ENCODE data around the gene PLA2G2C.

The PLA2G2C gene

GRCh38 chr1:20210736-20211460 lies 24.6 kb upstream of the PLA2G2C start:
- POLR2A ChIA-PET, result no interaction called here
- H3K36me3 ChIP-seq (ENCODE audit: control insufficient read depth in 4 of 4, insufficient read depth in 4 of 4, low read length in 3 of 4), result no peaks in the 10 kb centered on the region
- no peaks in the 10 kb centered on the region for H3K9me3 ChIP-seq (ENCODE audit: control extremely low read depth in 1 of 5, control insufficient read depth in 4 of 5, insufficient read depth in 2 of 5, low read depth in 1 of 5, low read length in 4 of 5)
- CTCF ChIA-PET, result interaction anchor here (0.8 to 1.4 kb wide), 6 partner anchors 8 to 285 kb away, joined by 3 to 4 read pairs (median 4); no protein-coding TSS in a partner anchor
- H3K27ac ChIP-seq (ENCODE audit: insufficient read depth in 1 of 2, low read depth in 1 of 2, low read length in 2 of 2, poor library complexity in 1 of 2, severe bottlenecking in 2 of 2), result no peak overlapping the region
- no peak for DNase-seq
- WGBS (ENCODE audit: insufficient coverage), result 89% methylated on average over 9 of the region's 10 CpGs
- H3K4me1 ChIP-seq (ENCODE audit: control extremely low read depth in 1 of 4, control insufficient read depth in 4 of 4, insufficient read depth in 4 of 4, low read length in 3 of 4), result peaks cover 0 to 6% (median 0%) of the 10 kb centered on the region in 4 experiments
- peaks cover 5 to 54% (median 12%) of the 10 kb centered on the region in 5 experiments for H3K27me3 ChIP-seq (replicated peaks in 2 of 5; ENCODE audit: control insufficient read depth in 4 of 5, insufficient read depth in 5 of 5, low read length in 4 of 5)
- no peak overlapping the region for H3K4me3 ChIP-seq (ENCODE audit: control insufficient read depth in 1 of 7, extremely low read depth in 1 of 7, insufficient read depth in 4 of 7, low read depth in 2 of 7, low read length in 6 of 7)

DNA sequence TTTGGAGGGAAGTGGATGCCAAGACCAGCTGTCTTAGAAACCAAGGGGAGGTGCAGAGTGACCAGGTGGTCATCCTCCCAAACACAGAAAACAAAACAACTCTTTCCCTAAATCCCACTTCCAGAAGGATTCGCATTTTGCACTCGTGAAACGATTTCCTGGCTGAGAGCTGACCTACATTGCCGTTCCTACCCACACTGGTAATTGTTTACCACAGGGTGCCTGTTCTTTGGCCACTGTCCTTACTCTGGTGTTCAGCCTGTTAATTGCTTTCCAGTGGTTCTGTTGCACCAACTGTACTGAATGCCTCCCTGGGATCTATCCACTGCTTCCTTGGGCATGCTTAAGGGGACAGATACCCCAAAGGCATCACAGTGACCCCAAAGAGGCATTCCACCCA lies 23.2 kb upstream of the PLA2G2C start:
- 81% methylated on average over 4 of the region's 4 CpGs for WGBS (ENCODE audit: insufficient coverage)
- H3K4me1 ChIP-seq (ENCODE audit: control extremely low read depth in 1 of 4, control insufficient read depth in 4 of 4, insufficient read depth in 4 of 4, low read length in 3 of 4), result peaks cover 0 to 6% (median 0%) of the 10 kb centered on the region in 4 experiments
- H3K9me3 ChIP-seq (ENCODE audit: control extremely low read depth in 1 of 5, control insufficient read depth in 4 of 5, insufficient read depth in 2 of 5, low read depth in 1 of 5, low read length in 4 of 5), result no peaks in the 10 kb centered on the region
- H3K27me3 ChIP-seq (replicated peaks in 2 of 5; ENCODE audit: control insufficient read depth in 4 of 5, insufficient read depth in 5 of 5, low read length in 4 of 5), result peaks cover 2 to 43% (median 12%) of the 10 kb centered on the region in 5 experiments
- ChIA-PET CTCF (interaction anchor here (1.0 to 1.3 kb wide), 3 partner anchors 8 to 286 kb away, joined by 3 to 4 read pairs (median 4); no protein-coding TSS in a partner anchor), POLR2A (no interaction called here)
- H3K27ac ChIP-seq (ENCODE audit: insufficient read depth in 1 of 2, low read depth in 1 of 2, low read length in 2 of 2, poor library complexity in 1 of 2, severe bottlenecking in 2 of 2), result no peak overlapping the region
- H3K4me3 ChIP-seq (ENCODE audit: control insufficient read depth in 1 of 7, extremely low read depth in 1 of 7, insufficient read depth in 4 of 7, low read depth in 2 of 7, low read length in 6 of 7), result no peak overlapping the region
- H3K36me3 ChIP-seq (ENCODE audit: control insufficient read depth in 4 of 4, insufficient read depth in 4 of 4, low read length in 3 of 4), result no peaks in the 10 kb centered on the region
- DNase-seq, result no peak

GRCh38 chr1:20207546-20207945 lies 21.2 kb upstream of the PLA2G2C start:
- no peaks in the 10 kb centered on the region for H3K36me3 ChIP-seq (ENCODE audit: control insufficient read depth in 4 of 4, insufficient read depth in 4 of 4, low read length in 3 of 4)
- peaks cover 0 to 1% (median 0%) of the 10 kb centered on the region in 4 experiments for H3K4me1 ChIP-seq (ENCODE audit: control extremely low read depth in 1 of 4, control insufficient read depth in 4 of 4, insufficient read depth in 4 of 4, low read length in 3 of 4)
- no peak overlapping the region for H3K4me3 ChIP-seq (ENCODE audit: control insufficient read depth in 1 of 7, extremely low read depth in 1 of 7, insufficient read depth in 4 of 7, low read depth in 2 of 7, low read length in 6 of 7)
- WGBS (ENCODE audit: insufficient coverage), result no CpG with 5 or more reads among the region's 4 CpGs
- POLR2A ChIA-PET, result no interaction called here
- no peak overlapping the region for H3K27ac ChIP-seq (ENCODE audit: insufficient read depth in 1 of 2, low read depth in 1 of 2, low read length in 2 of 2, poor library complexity in 1 of 2, severe bottlenecking in 2 of 2)
- no peaks in the 10 kb centered on the region for H3K9me3 ChIP-seq (ENCODE audit: control extremely low read depth in 1 of 5, control insufficient read depth in 4 of 5, insufficient read depth in 2 of 5, low read depth in 1 of 5, low read length in 4 of 5)
- CTCF ChIA-PET, result interaction anchor here (1.3 kb wide), 1 partner anchor 10 kb away, joined by 3 read pairs; no protein-coding TSS in a partner anchor
- DNase-seq, result no peak
- peaks cover 3 to 43% (median 10%) of the 10 kb centered on the region in 5 experiments for H3K27me3 ChIP-seq (replicated peaks in 2 of 5; ENCODE audit: control insufficient read depth in 4 of 5, insufficient read depth in 5 of 5, low read length in 4 of 5)

DNA sequence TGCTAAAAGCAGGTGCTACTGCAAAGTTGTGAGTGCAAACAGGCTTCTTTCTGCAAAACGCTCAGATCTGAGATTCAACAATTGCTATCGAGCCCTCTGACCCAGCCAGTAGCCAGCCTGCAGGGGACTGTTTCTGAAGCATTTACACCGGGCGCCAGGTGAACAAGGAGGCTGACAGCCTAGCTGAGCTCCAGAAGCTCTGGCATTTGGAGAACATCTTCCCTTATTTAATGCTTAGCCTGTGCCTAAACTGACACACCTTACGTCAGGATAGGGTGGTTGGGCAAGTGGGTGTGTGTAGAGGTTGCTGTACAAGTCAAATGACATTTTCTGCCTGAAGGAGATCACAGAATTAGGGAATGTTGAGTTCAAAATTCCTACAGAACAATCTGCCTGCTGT lies 15.8 kb upstream of the PLA2G2C start:
- 91% methylated on average over 4 of the region's 5 CpGs for WGBS (ENCODE audit: insufficient coverage)
- POLR2A ChIA-PET, result no interaction called here
- no peaks in the 10 kb centered on the region for H3K4me1 ChIP-seq (ENCODE audit: control extremely low read depth in 1 of 4, control insufficient read depth in 4 of 4, insufficient read depth in 4 of 4, low read length in 3 of 4)
- no peaks in the 10 kb centered on the region for H3K9me3 ChIP-seq (ENCODE audit: control extremely low read depth in 1 of 5, control insufficient read depth in 4 of 5, insufficient read depth in 2 of 5, low read depth in 1 of 5, low read length in 4 of 5)
- DNase-seq, result no peak
- H3K36me3 ChIP-seq (ENCODE audit: control insufficient read depth in 4 of 4, insufficient read depth in 4 of 4, low read length in 3 of 4), result no peaks in the 10 kb centered on the region
- H3K27me3 ChIP-seq (replicated peaks in 2 of 5; ENCODE audit: control insufficient read depth in 4 of 5, insufficient read depth in 5 of 5, low read length in 4 of 5), result peaks cover 3 to 65% (median 19%) of the 10 kb centered on the region in 5 experiments
- H3K27ac ChIP-seq (ENCODE audit: insufficient read depth in 1 of 2, low read depth in 1 of 2, low read length in 2 of 2, poor library complexity in 1 of 2, severe bottlenecking in 2 of 2), result no peak overlapping the region
- CTCF ChIA-PET, result interaction anchor here (1.2 to 1.3 kb wide), 2 partner anchors 8 to 101 kb away, joined by 3 to 4 read pairs; no protein-coding TSS in a partner anchor
- H3K4me3 ChIP-seq (ENCODE audit: control insufficient read depth in 1 of 7, extremely low read depth in 1 of 7, insufficient read depth in 4 of 7, low read depth in 2 of 7, low read length in 6 of 7), result no peak overlapping the region

DNA sequence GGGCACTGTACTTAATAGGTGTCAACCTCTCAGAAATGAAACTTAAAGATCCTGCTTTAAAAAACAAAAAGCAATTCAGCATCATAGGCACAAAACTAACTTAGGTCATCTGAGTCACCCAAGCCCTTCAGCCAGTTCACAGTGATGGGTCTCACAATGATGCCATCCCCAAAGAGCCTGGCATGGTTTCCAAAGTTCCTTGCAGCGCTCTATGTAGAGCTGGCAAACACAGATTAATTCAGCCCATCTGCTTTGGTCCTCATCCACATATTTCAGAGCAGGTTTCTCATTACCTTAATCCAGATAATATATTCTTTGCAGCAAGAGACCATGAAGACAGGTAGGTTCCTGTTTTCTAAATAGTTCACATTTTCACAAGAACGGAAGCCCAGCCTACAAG lies 14.6 kb upstream of the PLA2G2C start:
- Histone ChIP-seq H3K4me3 (ENCODE audit: control insufficient read depth in 1 of 7, extremely low read depth in 1 of 7, insufficient read depth in 4 of 7, low read depth in 2 of 7, low read length in 6 of 7) (no peak overlapping the region), H3K27me3 (replicated peaks in 2 of 5; ENCODE audit: control insufficient read depth in 4 of 5, insufficient read depth in 5 of 5, low read length in 4 of 5) (peaks cover 3 to 66% (median 16%) of the 10 kb centered on the region in 5 experiments), H3K4me1 (ENCODE audit: control extremely low read depth in 1 of 4, control insufficient read depth in 4 of 4, insufficient read depth in 4 of 4, low read length in 3 of 4) (no peaks in the 10 kb centered on the region), H3K27ac (ENCODE audit: insufficient read depth in 1 of 2, low read depth in 1 of 2, low read length in 2 of 2, poor library complexity in 1 of 2, severe bottlenecking in 2 of 2) (no peak overlapping the region), H3K36me3 (ENCODE audit: control insufficient read depth in 4 of 4, insufficient read depth in 4 of 4, low read length in 3 of 4) (no peaks in the 10 kb centered on the region), H3K9me3 (ENCODE audit: control extremely low read depth in 1 of 5, control insufficient read depth in 4 of 5, insufficient read depth in 2 of 5, low read depth in 1 of 5, low read length in 4 of 5) (no peaks in the 10 kb centered on the region)
- no peak for DNase-seq
- ChIA-PET CTCF (interaction anchor here (1.2 kb wide), 1 partner anchor 100 kb away, joined by 3 read pairs; no protein-coding TSS in a partner anchor), POLR2A (no interaction called here)
- no CpG with 5 or more reads among the region's 2 CpGs for WGBS (ENCODE audit: insufficient coverage)

DNA sequence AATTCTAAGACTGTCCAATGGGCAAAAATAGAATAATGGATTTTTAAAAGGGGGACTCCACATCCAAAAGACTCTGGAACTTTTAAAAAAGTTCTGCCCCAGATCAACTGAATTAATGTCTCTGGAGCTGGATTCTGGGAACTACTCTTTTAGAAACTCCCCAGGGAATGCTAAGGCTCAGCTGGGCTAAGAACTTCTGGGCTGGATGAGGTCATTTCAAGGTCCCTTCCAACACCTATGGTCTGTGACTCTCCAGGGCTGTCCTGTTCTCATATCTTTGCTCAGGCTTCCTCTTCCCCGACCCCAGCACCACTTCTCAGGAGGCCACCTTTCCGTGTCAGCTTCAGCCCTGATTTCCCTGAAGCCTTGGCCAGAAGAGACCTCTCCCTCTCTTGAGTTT lies 13.5 kb upstream of the PLA2G2C start:
- Histone ChIP-seq H3K27me3 (replicated peaks in 2 of 5; ENCODE audit: control insufficient read depth in 4 of 5, insufficient read depth in 5 of 5, low read length in 4 of 5) (peaks cover 3 to 73% (median 15%) of the 10 kb centered on the region in 5 experiments), H3K9me3 (ENCODE audit: control extremely low read depth in 1 of 5, control insufficient read depth in 4 of 5, insufficient read depth in 2 of 5, low read depth in 1 of 5, low read length in 4 of 5) (no peaks in the 10 kb centered on the region), H3K36me3 (ENCODE audit: control insufficient read depth in 4 of 4, insufficient read depth in 4 of 4, low read length in 3 of 4) (no peaks in the 10 kb centered on the region), H3K4me3 (ENCODE audit: control insufficient read depth in 1 of 7, extremely low read depth in 1 of 7, insufficient read depth in 4 of 7, low read depth in 2 of 7, low read length in 6 of 7) (no peak overlapping the region), H3K4me1 (ENCODE audit: control extremely low read depth in 1 of 4, control insufficient read depth in 4 of 4, insufficient read depth in 4 of 4, low read length in 3 of 4) (no peaks in the 10 kb centered on the region), H3K27ac (ENCODE audit: insufficient read depth in 1 of 2, low read depth in 1 of 2, low read length in 2 of 2, poor library complexity in 1 of 2, severe bottlenecking in 2 of 2) (no peak overlapping the region)
- DNase-seq, result no peak
- CTCF ChIA-PET, result interaction anchor here (1.2 kb wide), 1 partner anchor 10 kb away, joined by 4 read pairs; no protein-coding TSS in a partner anchor
- POLR2A ChIA-PET, result no interaction called here
- 56% methylated on average over 2 of the region's 2 CpGs for WGBS (ENCODE audit: insufficient coverage)

DNA sequence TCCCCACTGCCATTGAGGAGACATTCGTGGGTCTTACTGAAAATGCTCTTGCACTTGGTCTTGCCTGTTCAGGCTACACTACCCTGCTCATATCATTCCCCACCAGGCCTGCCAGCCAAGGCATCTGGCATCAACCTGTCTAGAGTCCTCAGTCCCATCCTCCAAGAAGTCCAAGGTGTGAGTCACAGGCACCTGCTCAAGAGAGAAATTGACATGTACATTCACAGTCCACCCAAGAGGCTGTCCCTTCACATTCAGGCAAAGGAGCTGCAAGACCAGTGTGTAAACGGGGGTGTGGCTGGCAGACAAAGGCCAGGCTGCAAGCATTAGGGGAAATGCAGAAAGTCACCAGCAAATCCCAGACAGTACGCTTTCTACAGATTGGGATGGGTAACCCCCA lies 13.1 kb upstream of the PLA2G2C start:
- 78% methylated on average over 3 of the region's 3 CpGs for WGBS (ENCODE audit: insufficient coverage)
- CTCF ChIA-PET, result interaction anchor here (1.2 kb wide), 1 partner anchor 11 kb away, joined by 4 read pairs; no protein-coding TSS in a partner anchor
- no peak overlapping the region for H3K4me3 ChIP-seq (ENCODE audit: control insufficient read depth in 1 of 7, extremely low read depth in 1 of 7, insufficient read depth in 4 of 7, low read depth in 2 of 7, low read length in 6 of 7)

More for the DNA sequence above, 13.1 kb upstream of the PLA2G2C start:
- H3K9me3 ChIP-seq (ENCODE audit: control extremely low read depth in 1 of 5, control insufficient read depth in 4 of 5, insufficient read depth in 2 of 5, low read depth in 1 of 5, low read length in 4 of 5), result no peaks in the 10 kb centered on the region
- no peak overlapping the region for H3K27ac ChIP-seq (ENCODE audit: insufficient read depth in 1 of 2, low read depth in 1 of 2, low read length in 2 of 2, poor library complexity in 1 of 2, severe bottlenecking in 2 of 2)
- DNase-seq, result no peak
- no peaks in the 10 kb centered on the region for H3K4me1 ChIP-seq (ENCODE audit: control extremely low read depth in 1 of 4, control insufficient read depth in 4 of 4, insufficient read depth in 4 of 4, low read length in 3 of 4)
- peaks cover 3 to 74% (median 15%) of the 10 kb centered on the region in 5 experiments for H3K27me3 ChIP-seq (replicated peaks in 2 of 5; ENCODE audit: control insufficient read depth in 4 of 5, insufficient read depth in 5 of 5, low read length in 4 of 5)
- H3K36me3 ChIP-seq (ENCODE audit: control insufficient read depth in 4 of 4, insufficient read depth in 4 of 4, low read length in 3 of 4), result no peaks in the 10 kb centered on the region
- POLR2A ChIA-PET, result no interaction called here

Data from common myeloid progenitor, CD34-positive (primary cell).